Measurements from ENCODE around the gene CLIC5.
"Not testable (repeated sequence)": the region's sequence is repeated elsewhere in the genome, so short reads cannot be mapped to it uniquely, and the experiment has no call there.

Gene CLIC5

GRCh38 chr6:45959534-45960145 lies 56.0 kb downstream of the CLIC5 start:
- DNase-seq = peak; percentile 51

DNA sequence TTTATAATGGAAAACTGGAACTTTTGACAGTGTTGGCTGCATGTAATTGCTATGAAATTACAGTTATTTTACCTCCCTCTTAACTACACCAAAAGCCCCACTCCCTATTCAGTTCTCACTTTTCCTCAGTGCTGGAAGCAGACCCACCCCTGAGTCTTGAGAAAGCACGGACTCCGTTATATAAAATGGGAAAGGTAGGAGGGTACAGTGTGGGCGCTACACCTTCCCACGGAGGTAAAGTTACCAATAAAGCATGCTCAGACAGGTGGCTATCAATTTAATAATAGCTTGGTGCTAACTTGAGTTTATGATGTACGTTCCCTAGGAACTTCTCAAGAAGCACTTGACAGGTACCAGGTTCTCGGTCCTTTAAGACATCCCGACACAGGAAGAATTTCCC lies 59.0 kb downstream of the CLIC5 start:
- no peak for DNase-seq

GRCh38 chr6:45956176-45956575 lies 59.5 kb downstream of the CLIC5 start:
- no peak for DNase-seq

DNA sequence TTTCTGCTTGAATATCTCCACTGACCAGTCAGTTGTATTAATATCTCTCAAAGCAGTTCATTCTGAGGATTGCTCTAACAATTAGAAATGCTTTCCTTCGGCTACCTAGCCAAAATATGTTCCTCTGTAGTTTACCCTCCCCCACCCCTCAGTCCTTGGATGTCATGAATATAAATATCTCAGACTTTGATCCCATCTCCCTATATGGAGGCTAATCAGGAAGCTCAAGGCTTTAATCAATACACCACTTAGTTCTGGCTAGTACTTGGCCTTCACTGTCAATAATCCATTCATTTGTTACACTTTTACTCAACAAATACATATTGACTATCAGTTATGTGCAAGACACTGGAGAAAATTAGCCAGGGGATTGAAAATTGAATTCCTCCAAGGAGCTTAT lies 60.1 kb downstream of the CLIC5 start:
- DNase-seq = no peak

GRCh38 chr6:45952546-45952945 lies 63.1 kb downstream of the CLIC5 start:
- DNase-seq = no peak

DNA sequence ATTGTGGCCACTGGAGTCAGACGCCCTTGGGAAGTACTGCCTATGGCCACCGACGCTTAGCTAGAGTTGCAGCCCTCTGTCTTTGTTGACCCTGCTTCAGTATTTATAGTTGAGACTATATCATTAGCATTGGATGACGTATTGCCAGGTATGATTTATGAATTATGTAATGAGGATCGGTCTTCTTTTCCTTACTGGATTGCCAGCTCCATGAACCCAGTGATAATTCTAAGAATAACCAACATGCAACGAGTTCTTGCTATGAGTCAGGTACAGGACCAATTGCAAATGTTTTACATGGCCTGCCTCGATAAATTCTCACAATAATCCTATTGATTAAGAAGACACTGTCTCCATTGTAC lies 63.5 kb downstream of the CLIC5 start:
- DNase-seq = no peak

- DNase-seq = no peak
Observed at GRCh38 chr6:45951321-45952167, 64.1 kb downstream of the CLIC5 start.

- DNase-seq = no peak
Observed at GRCh38 chr6:45949256-45949655, 66.4 kb downstream of the CLIC5 start.

DNA sequence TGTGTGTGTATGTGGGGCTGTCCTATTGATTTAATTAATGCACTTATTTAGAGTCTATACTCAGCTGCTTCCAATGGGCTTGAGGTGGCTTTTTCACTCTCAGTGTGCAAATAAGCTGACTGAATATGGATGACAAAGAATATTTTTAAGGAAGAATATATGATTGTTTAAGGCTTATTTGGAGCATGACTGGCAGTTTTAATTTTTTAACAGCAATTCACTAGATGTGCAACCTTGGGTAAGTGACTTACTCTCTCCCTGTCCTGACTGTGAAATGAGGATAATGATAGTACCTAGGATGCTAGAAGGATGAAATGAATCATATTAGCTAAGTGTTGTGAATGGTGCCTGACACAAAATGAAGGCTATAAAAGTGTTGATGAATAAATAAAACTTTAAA lies 67.9 kb downstream of the CLIC5 start:
- no peak for DNase-seq

GRCh38 chr6:45946887-45947286 lies 68.8 kb downstream of the CLIC5 start:
- no peak for DNase-seq

DNA sequence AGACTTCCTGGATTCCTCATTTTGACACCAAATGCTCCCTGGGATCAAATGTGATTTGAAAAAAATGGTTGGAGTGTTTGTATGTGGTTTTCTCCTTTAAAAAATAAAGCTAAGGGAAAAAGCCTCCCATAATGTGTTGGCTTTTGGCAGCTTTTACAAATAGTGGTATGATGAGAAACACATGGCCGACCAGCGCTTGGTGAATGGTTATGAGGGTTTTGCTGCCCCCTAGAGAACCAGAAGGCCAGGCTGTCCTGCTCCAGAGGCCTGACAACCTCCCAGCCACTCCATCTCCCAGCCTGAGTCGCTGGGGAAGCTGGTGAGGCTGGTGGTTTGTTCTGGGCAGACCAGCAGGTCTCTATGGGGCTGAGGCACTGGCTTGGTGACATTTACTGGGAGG lies 69.3 kb downstream of the CLIC5 start:
- no peak for DNase-seq

GRCh38 chr6:45942953-45943352 lies 72.7 kb downstream of the CLIC5 start:
- no peak for DNase-seq

- DNase-seq = no peak
Observed at GRCh38 chr6:45933855-45934254, 81.8 kb downstream of the CLIC5 start.

GRCh38 chr6:45931232-45931631 lies 84.4 kb downstream of the CLIC5 start:
- no peak for DNase-seq

DNA sequence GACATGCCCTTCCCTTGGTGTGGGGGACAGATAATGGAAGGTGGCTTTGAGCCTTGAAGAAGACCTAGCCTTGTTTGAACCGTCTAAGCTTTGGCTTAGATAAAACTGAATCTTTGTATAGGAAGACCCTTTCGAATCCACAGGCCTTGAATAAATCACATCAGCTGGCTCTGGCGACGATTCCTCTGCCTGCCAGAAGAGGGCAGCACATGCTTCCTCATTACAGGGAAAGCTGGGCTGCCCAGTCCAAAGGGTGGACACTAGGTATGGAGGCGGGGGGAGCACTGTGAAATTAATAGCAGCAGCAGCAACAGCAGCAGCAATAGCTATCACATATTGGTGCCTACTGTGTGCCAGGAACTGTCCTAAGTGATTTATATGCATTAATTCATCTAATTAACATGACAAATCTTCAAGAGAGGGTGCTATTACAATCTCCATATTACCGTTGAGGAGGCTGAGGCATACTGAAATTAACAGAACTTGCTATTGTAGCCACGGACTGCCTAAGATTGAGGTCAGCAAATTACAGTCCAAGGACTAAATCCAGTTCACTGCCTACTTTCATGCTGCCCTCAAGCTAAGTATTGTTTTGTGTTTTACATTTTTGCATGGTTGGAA lies 85.1 kb downstream of the CLIC5 start:
- DNase-seq = peak; percentile 51

DNA sequence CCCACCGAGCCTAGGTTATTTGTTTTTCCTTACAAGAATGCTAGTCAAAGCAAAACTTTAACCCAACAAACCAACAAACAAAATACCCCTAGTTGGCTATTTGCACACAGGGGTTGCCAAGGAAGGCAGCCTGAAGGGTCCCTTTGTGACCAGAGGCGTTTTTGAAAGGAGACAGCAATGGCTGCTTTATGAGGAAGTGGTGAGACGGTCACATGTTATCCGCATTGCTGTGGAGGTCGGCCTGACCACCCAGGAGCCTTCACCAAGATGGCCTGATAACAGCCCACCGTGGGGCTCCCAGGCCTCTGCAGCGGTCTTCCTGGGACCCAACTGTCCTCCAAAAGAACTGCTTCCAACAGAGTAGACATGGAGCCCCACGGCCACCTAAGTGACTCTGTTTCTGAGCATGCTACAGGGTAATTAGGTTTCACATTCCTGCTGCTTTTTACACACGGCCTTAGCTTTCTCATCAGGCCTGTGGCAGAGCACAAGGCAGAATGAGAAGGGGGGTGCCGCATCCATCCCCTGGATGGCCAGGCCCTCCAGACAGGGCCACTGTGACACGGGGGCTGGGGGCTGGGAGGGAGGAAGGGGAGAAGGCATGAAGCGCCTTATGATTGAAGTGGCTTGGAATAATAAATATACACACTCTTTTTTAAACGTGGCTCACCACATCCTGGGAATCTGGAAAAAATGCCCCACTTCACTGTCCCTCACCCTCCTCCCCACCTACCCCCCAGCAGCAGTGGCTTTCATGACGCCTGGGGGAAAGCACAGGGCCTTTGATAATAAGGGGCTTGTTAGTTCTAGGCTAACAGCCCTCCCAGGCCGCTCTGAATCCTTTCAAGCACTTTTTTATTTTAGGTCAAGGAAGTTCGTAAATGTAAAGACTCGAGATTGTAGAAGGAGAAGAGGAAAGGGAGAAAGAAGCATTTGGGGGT lies 86.0 kb downstream of the CLIC5 start:
- no peak for DNase-seq

DNA sequence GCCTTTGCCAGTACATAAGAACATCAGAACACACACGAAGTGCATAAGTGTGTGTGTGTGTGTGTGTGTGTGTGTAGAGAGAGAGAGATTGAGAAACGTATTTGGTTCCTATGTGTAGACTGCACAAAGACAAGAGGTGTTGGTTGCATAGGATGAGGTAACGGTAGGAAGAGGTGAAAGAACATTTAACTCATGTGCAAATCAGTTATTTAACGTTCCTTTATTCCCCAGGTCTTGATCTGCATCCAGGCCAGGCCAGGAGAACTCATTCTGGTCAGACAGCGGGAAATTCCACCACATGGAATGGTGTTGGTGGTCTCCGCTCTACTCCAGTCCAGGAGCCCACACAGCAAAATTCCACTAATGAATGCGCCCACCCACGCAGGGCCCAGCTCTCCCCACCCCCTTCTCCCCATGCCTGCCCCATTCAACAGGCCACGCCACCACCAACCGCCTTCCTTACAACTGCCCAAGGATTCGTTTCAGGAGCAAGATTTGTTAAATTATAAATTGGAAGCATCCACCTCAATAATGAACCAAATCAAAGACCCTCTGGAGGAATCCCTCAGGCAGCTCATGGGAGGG lies 86.8 kb downstream of the CLIC5 start:
- DNase-seq = no peak

DNA sequence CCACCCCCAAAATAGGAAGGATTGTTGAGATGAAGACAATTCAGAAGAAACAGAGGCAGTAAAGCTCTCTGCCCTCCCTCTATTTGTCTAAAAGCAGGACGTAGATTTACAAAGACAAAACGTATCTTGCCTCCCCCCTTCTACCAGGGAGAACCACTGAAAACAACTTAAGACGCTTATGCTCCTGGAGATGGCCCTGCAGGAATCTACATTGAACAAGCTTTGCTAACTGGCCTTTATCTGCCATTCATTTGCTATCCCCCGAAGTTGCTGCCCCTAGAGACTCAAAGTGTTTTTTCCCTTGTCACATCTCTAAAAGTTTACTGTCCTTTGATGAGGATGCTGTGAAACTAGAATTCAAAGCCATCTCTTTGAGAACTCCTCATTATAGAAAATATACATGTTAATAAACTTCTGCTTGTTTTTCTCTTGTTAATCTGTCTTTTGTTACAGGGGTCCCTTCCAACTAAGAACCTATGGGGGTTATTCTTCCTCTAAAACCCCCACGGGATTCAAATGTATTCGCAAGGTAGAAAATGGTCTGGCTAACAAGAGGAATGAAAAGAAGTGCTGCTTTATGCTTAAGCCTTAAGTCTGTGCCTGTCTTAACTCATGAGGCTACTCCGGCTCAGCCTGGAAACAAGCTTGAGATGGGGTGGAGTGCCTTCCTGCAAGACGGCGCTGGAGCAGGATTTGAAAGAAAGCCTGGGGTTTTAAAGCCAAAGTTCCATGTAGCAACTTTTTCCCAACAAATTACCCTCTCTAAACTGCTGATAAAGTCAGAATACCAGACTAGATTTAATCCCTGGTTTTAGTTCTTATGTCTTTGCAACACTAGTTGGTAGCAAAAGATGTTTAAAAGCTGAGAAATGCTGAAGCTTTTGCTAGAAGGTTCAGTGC lies 88.0 kb downstream of the CLIC5 start:
- DNase-seq = no peak

DNA sequence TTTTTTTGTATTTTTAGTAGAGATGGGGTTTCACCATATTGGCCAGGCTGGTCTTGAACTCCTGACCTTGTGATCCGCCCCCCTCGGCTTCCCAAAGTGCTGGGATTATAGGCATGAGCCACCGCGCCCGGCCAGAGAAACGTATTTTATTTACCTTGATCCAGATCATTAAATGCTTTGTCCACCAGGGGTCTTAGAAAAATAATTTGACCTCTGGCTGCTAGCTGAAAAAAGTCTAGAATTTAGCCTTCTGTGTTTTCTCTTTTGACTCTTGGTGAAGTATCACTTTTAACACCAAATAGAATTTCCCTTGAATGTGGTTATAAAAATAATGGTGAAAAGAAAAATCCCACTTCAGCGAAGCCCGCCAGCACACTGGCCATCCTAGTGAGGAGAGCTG lies 89.2 kb downstream of the CLIC5 start:
- DNase-seq = not testable (repeated sequence)

- DNase-seq = no peak
Observed at GRCh38 chr6:45924763-45925342, 90.8 kb downstream of the CLIC5 start.

DNA sequence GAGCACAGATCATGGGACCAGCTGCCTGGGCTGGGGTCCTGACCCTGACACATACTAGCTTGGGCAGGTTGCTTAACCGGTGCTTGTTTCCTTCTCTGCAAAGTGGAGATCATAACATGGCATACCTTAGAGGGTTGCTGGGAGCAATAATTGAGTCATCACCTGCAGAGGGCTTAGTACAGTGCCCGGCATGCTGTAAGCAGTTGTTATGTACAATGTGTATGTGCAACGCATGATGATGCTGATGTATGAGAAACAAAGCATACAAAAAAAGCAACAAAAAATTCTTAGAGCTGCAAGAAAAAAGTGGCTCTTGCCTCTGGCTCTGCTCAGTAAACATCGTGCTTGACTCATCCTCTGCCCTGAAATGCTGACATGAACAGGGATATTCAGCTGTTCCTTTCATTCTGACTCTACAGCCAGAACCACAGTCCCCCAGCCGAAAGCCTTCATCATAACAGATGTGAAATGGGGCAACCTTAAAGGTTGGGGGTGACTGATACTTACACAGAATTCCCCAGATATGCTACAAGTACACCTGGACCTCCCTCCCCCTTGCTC lies 91.7 kb downstream of the CLIC5 start:
- DNase-seq = no peak
